Karpas-422 (cell line): Measurements from ENCODE around the gene PGS1. TPM values are rescaled to one million over a fixed set of nuclear protein-coding genes. Genes with fewer than 3 reads are reported as not detected.

Experiments used
- DNase-seq: peaks from one replicate; pipeline ENCODE4 v3.0.0-alpha.2; 2015
- H2AFZ ChIP-seq: fragments of 200-600 bp; sonication (generic); 2 replicates; pipeline ENCODE4 v1.6.1; 2014; ENCODE audit warnings: antibody characterized with exemption, low read length, mixed read lengths
- H3K27ac ChIP-seq: fragments of 200-600 bp; sonication (generic); 2 replicates; pipeline ENCODE4 v1.5.1; 2014; ENCODE audit warnings: mild to moderate bottlenecking, low read length, moderate library complexity
- H3K27me3 ChIP-seq: fragments of 200-600 bp; sonication (generic); 2 replicates; pipeline ENCODE4 v1.6.1; 2014; ENCODE audit warnings: low read length, mixed read lengths
- H3K36me3 ChIP-seq: fragments of 200-600 bp; sonication (generic); 2 replicates; pipeline ENCODE4 v1.6.1; 2014; ENCODE audit warnings: low read length, mixed read lengths; ENCODE audit not compliant: insufficient read depth
- H3K4me1 ChIP-seq: fragments of 200-600 bp; sonication (generic); 2 replicates; pipeline ENCODE4 v1.6.1; 2014; ENCODE audit warnings: mild to moderate bottlenecking, low read length, mixed read lengths
- H3K4me2 ChIP-seq: fragments of 200-600 bp; sonication (generic); 2 replicates; pipeline ENCODE4 v1.6.1; 2014; ENCODE audit warnings: low read length, low read depth, mild to moderate bottlenecking; ENCODE audit not compliant: poor library complexity, severe bottlenecking
- H3K4me3 ChIP-seq: fragments of 200-600 bp; sonication (generic); 2 replicates; pipeline ENCODE4 v1.5.1; 2014; ENCODE audit warnings: mild to moderate bottlenecking, antibody characterized with exemption, low read length, mixed read lengths
- H3K79me2 ChIP-seq: fragments of 200-600 bp; sonication (generic); 2 replicates; pipeline ENCODE4 v1.6.1; 2014; ENCODE audit warnings: mild to moderate bottlenecking, low read length, mixed read lengths
- H3K9ac ChIP-seq: fragments of 200-600 bp; sonication (generic); 2 replicates; pipeline ENCODE4 v1.6.0; 2014; ENCODE audit warnings: low read length
- H3K9me2 ChIP-seq: fragments of 200-600 bp; sonication (generic), shearing (Covaris generic); replicated peaks from 2 replicates; pipeline ENCODE4 v1.6.0; 2014; ENCODE audit warnings: mild to moderate bottlenecking, low read length, moderate library complexity; ENCODE audit not compliant: insufficient read depth
- H3K9me3 ChIP-seq: fragments of 300-700, 200-600 bp; sonication (generic); 2 replicates; pipeline ENCODE4 v1.6.1; 2014; ENCODE audit warnings: low read length, mixed read lengths
- H4K20me1 ChIP-seq: fragments of 200-600 bp; sonication (generic); 2 replicates; pipeline ENCODE4 v1.6.1; 2014; ENCODE audit warnings: mild to moderate bottlenecking, antibody characterized with exemption, low read length, low read depth; ENCODE audit not compliant: insufficient read depth
- total RNA-seq: library from RNA; depleted of rRNA; stranded (reverse); fragments of >200 nt; shearing (Covaris generic); gene quantifications from 2 replicates; pipeline ENCODE4 v1.2.3, GENCODE V29; 2014; ENCODE audit warnings: low replicate concordance

Gene PGS1
- total RNA-seq, 1 experiment from 2014 or later: 15.9 TPM

GRCh38 chr17:78359321-78359996 lies 19.0 kb upstream of the PGS1 start:
- Histone ChIP-seq H3K4me2 (no peak overlapping the region), H3K9me3 (no peaks in the 10 kb centered on the region), H4K20me1 (peaks cover 17% of the 10 kb centered on the region; the same call in 1 of the 2 replicates), H3K79me2 (no peaks in the 10 kb centered on the region), H3K4me1 (peaks cover 24% of the 10 kb centered on the region), H3K36me3 (no peaks in the 10 kb centered on the region), H3K9ac (no peak overlapping the region), H2AFZ (no peak overlapping the region), H3K9me2 (no peaks in the 10 kb centered on the region), H3K27me3 (no peaks in the 10 kb centered on the region; the same call in 1 of the 2 replicates), H3K27ac (no peak overlapping the region), H3K4me3 (no peak overlapping the region)
- no peak for DNase-seq

GRCh38 chr17:78359997-78360370 lies 18.5 kb upstream of the PGS1 start, which contains the start of gene SOCS3:
Gene SOCS3 (minus strand): TSS chr17:78360077. CDS start chr17:78359095, 982 bp downstream.
- no peaks in the 10 kb centered on the region for H3K9me2 ChIP-seq
- H3K27ac ChIP-seq: no peak within 1 kb of the TSS
- H2AFZ ChIP-seq: no peak within 1 kb of the TSS
- peaks cover 3% of the 10 kb centered on the region; the same call in 1 of the 2 replicates for H3K27me3 ChIP-seq
- H4K20me1 ChIP-seq: peaks cover 17% of the 10 kb centered on the region; the same call in 1 of the 2 replicates
- no peak within 1 kb of the TSS for H3K9ac ChIP-seq
- peaks cover 24% of the 10 kb centered on the region for H3K4me1 ChIP-seq
- peak within 1 kb of the TSS; percentile 25; the same call in 1 of the 2 replicates for H3K4me3 ChIP-seq
- H3K36me3 ChIP-seq: no peaks in the 10 kb centered on the region
- H3K4me2 ChIP-seq: peak within 1 kb of the TSS; percentile 42
- no peaks in the 10 kb centered on the region for H3K9me3 ChIP-seq
- H3K79me2 ChIP-seq: no peaks in the 10 kb centered on the region
- DNase-seq: peak; percentile 75

DNA sequence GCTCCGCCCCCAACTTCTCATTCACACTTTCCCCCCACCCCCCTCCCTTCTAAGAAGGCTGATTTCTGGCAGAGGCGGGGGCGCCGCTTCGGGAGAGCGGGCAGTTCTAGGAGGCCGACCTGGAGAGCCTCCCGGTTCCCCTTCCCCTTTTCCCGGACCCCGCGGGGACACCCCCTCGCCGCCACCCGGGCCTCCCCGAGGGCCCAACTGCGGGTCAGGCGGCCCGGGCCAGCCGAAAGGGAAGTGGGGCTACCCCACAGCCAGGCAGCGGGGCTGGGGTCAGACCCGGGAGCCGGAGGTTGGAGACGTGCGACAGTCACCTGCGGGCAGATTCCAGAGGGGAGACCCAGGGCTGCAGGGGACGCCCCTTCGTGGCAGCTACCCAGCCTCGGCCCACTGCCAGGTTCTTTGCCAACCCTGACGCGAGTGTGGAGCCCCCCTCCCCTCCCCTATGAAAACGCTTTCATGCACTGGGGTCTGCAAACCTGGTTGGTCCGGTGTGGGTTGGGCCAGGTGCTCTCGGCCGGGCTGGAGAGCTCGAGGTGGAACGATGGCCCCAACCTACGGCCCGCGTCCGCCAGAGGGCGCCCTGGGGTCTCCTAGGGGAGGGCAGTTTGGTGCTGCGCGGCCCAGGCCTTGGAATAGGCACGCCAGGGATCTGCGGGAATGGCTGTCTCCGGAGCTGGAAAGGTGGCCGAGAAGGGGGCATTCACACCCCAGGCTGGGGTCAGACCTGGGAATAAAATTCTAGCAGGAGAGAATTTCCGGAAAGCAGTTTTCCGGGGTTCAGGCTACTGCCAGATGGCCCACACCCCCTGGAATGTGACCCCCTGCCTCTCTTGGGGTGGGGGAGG lies 17.9 kb upstream of the PGS1 start:
- DNase-seq: peak; percentile 94
- no peaks in the 10 kb centered on the region for H3K36me3 ChIP-seq
- no peak overlapping the region for H2AFZ ChIP-seq

GRCh38 chr17:78361225-78361701 lies 17.2 kb upstream of the PGS1 start:
- Histone ChIP-seq H3K4me1 (peaks cover 20% of the 10 kb centered on the region), H3K27me3 (peaks cover 3% of the 10 kb centered on the region; the same call in 1 of the 2 replicates), H3K4me3 (no peak overlapping the region), H3K9ac (no peak overlapping the region), H2AFZ (no peak overlapping the region), H4K20me1 (peaks cover 17% of the 10 kb centered on the region; the same call in 1 of the 2 replicates), H3K27ac (no peak overlapping the region), H3K36me3 (no peaks in the 10 kb centered on the region), H3K9me2 (no peaks in the 10 kb centered on the region), H3K4me2 (no peak overlapping the region), H3K9me3 (no peaks in the 10 kb centered on the region), H3K79me2 (no peaks in the 10 kb centered on the region)
- DNase-seq: no peak

More for the DNA sequence above, 17.9 kb upstream of the PGS1 start:
- H3K4me3 ChIP-seq: peak overlapping the region; percentile 25; the same call in 1 of the 2 replicates
- no peaks in the 10 kb centered on the region for H3K9me2 ChIP-seq
- peaks cover 3% of the 10 kb centered on the region; the same call in 1 of the 2 replicates for H3K27me3 ChIP-seq
- peaks cover 23% of the 10 kb centered on the region for H3K4me1 ChIP-seq
- H3K79me2 ChIP-seq: no peaks in the 10 kb centered on the region
- peaks cover 17% of the 10 kb centered on the region; the same call in 1 of the 2 replicates for H4K20me1 ChIP-seq
- no peak overlapping the region for H3K9ac ChIP-seq
- H3K9me3 ChIP-seq: no peaks in the 10 kb centered on the region
- H3K4me2 ChIP-seq: peak overlapping the region; percentile 42
- H3K27ac ChIP-seq: no peak overlapping the region

- Histone ChIP-seq H3K27ac (no peak overlapping the region), H3K9me3 (no peaks in the 10 kb centered on the region), H3K79me2 (no peaks in the 10 kb centered on the region), H4K20me1 (peaks cover 17% of the 10 kb centered on the region; the same call in 1 of the 2 replicates), H2AFZ (no peak overlapping the region), H3K4me2 (no peak overlapping the region), H3K4me1 (peaks cover 15% of the 10 kb centered on the region), H3K27me3 (peaks cover 3% of the 10 kb centered on the region; the same call in 1 of the 2 replicates), H3K36me3 (no peaks in the 10 kb centered on the region), H3K9ac (no peak overlapping the region), H3K4me3 (no peak overlapping the region), H3K9me2 (no peaks in the 10 kb centered on the region)
- no peak for DNase-seq
These were observed 16.2 kb upstream of the PGS1 start for GRCh38 chr17:78362232-78362631.

DNA sequence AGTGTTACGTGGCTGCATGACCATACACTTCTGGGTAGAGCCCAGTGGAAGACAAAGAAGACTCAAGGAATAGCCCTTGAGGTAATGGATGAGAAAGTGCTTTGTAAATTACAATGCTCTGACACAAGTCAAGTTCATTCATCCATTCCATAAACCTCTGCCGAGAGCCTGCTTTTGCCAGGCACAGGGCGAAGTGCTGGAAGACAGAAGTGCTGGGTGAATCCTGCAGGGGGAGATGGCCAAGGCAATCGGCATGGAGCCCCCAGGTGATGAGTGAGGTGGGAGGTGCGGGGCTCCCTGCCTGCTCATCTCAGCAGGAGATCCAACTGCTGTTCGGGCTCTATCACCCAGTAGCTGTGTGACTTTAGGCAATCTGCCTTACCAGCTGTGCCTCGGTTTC lies 15.8 kb upstream of the PGS1 start:
- Histone ChIP-seq H3K79me2 (no peaks in the 10 kb centered on the region), H3K9ac (no peak overlapping the region), H3K4me3 (no peak overlapping the region), H3K4me2 (no peak overlapping the region), H4K20me1 (peaks cover 17% of the 10 kb centered on the region; the same call in 1 of the 2 replicates), H2AFZ (no peak overlapping the region), H3K9me3 (no peaks in the 10 kb centered on the region), H3K36me3 (no peaks in the 10 kb centered on the region), H3K27me3 (peaks cover 3% of the 10 kb centered on the region; the same call in 1 of the 2 replicates), H3K4me1 (peaks cover 12% of the 10 kb centered on the region), H3K27ac (no peak overlapping the region), H3K9me2 (no peaks in the 10 kb centered on the region)
- no peak for DNase-seq

DNA sequence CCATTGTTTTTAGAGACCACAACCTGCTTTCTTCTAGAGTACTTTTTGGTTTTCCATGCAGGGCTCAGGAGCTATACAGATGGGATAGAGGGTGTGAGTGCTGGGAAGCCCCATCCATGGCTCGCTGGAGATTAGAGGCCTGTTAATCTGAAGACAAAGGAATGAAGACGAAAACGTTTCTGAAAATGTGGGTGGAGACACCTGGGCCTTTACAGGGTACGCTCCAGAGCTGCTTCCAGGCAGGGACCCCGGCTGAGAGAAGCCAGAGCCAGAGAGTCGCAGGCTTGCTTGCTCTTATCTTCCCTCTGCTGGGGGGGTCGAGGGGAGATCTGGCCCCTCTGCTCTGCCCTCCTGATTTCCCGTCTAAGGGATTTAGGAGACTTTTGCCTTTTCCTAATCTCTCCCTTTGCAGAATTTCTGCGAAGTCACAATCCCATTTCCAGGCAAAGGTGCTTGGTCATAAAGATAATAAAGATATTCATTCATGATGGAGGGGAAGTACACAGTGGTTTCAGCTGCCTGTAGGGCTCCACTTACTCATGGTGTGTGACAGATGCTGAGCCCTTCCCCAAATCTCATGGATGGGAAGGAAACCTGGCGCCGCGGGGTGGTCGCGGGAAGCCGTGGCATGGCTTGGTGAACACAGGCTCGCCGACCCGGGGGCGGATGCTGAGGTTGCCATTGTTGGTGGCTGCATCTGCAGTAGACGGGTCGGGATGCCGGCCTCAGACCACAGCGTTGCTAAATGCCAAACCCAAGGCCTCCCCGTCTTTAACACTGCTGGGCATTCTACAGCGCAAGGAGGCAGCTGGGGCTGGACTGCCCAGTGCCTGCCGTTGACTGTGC lies 13.8 kb upstream of the PGS1 start:
- Histone ChIP-seq H3K27me3 (peaks cover 3% of the 10 kb centered on the region; the same call in 1 of the 2 replicates), H3K79me2 (no peaks in the 10 kb centered on the region), H3K9me2 (no peaks in the 10 kb centered on the region), H3K4me2 (no peak overlapping the region), H3K27ac (no peak overlapping the region), H4K20me1 (peaks cover 11% of the 10 kb centered on the region; the same call in 1 of the 2 replicates), H3K9me3 (no peaks in the 10 kb centered on the region), H3K9ac (no peak overlapping the region), H3K4me3 (no peak overlapping the region), H3K36me3 (no peaks in the 10 kb centered on the region), H3K4me1 (peaks cover 12% of the 10 kb centered on the region), H2AFZ (no peak overlapping the region)
- no peak for DNase-seq
